ENCODE results near the gene GEMIN7. TPM values are rescaled to one million over a fixed set of nuclear protein-coding genes. Genes with fewer than 3 reads are reported as not detected.

The GEMIN7 gene
- polyA plus RNA-seq, 1 donor (not counting 4 experiments of a cell fraction or from before 2014, with no cell fraction given): 23.7 TPM

- no peak overlapping the region for H3K4me2 ChIP-seq (ENCODE audit: control insufficient read depth, extremely low read depth, insufficient read depth, low read depth, low read length)
- H3K27me3 ChIP-seq (ENCODE audit: control insufficient read depth, extremely low read depth, insufficient read depth, low read length): no peaks in the 10 kb centered on the region
- no peaks in the 10 kb centered on the region for H4K20me1 ChIP-seq (ENCODE audit: control insufficient read depth, extremely low read depth, insufficient read depth, low read length)
- no peak overlapping the region for H3K9ac ChIP-seq (ENCODE audit: control insufficient read depth, extremely low read depth, insufficient read depth, low read length)
- TF ChIP-seq EZH2 (IDR thresholded peaks at IDR 0.05; ENCODE audit: low read length) (no peak), CTCF (optimal IDR thresholded peaks at IDR 0.05 in 1 of 3, IDR thresholded peaks at IDR 0.05 in 1 of 3, conservative IDR thresholded peaks at IDR 0.05 in 1 of 3; ENCODE audit: extremely low read depth in 1 of 3, insufficient read depth in 2 of 3, low read length in 3 of 3) (no peak)
- dilution Hi-C loops (cut with MboI; ENCODE audit: extremely low pct_ligation_motif_present, low sequenced_read_pairs): no loop called here
- no peak overlapping the region for H3K27ac ChIP-seq (ENCODE audit: control insufficient read depth, insufficient read depth, low read length)
- no peaks in the 10 kb centered on the region for H3K4me1 ChIP-seq (ENCODE audit: control insufficient read depth, extremely low read depth, insufficient read depth, low read length)
- no peaks in the 10 kb centered on the region for H3K9me3 ChIP-seq (ENCODE audit: control insufficient read depth, low read depth, low read length)
- H3K4me3 ChIP-seq (ENCODE audit: control insufficient read depth in 2 of 3, extremely low read depth in 1 of 3, insufficient read depth in 2 of 3, low read depth in 1 of 3, low read length in 3 of 3): no peak overlapping the region
- no peak overlapping the region for H2AFZ ChIP-seq (ENCODE audit: control insufficient read depth, low read length)
- H3K9me1 ChIP-seq (ENCODE audit: control insufficient read depth, extremely low read depth, insufficient read depth, low read length): peaks cover 3% of the 10 kb centered on the region
- H3K79me2 ChIP-seq (ENCODE audit: control insufficient read depth, insufficient read depth, low read length): peaks cover 22% of the 10 kb centered on the region
- FAIRE-seq (no peak), DNase-seq (ENCODE audit: low read depth, low spot score) (no peak)
- H3K36me3 ChIP-seq (ENCODE audit: control insufficient read depth in 2 of 2, extremely low read depth in 1 of 2, insufficient read depth in 2 of 2, low read length in 2 of 2): peaks cover 7 to 9% of the 10 kb centered on the region in 2 experiments
Measured at GRCh38 chr19:45136507-45137178, 57.6 kb downstream of the GEMIN7 start.

DNA sequence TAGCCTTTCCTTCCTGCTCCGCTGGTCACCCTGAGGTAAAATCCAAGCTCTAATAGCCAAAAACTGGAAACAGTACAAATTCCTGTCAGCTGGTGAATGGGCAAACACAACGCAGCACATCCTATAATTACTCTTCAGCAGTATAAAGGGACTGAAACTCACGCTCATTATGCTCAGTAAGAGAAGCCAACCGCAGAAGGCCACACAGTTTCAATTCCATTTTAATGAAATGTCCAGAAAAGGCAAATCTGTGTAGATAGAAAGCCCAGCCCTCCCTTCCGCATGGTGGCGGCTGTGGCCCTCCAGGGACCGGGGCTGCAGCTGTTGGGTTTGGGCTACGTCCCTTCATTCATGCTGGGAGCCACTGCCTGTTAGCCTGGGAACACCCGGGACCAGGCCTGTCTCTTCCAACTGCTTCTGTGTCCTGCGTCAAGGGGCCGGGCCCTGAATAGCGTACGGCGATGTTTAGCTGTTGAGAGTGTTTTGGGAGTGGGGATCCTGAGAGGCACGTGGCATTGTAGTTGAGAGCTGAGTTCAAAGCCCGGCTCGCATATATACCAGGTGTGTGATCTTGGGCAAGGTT is 58.2 kb downstream of the GEMIN7 start:
- FAIRE-seq: no peak
- Histone ChIP-seq H3K9me3 (ENCODE audit: control insufficient read depth, low read depth, low read length) (no peaks in the 10 kb centered on the region), H3K9ac (ENCODE audit: control insufficient read depth, extremely low read depth, insufficient read depth, low read length) (no peak overlapping the region), H3K4me1 (ENCODE audit: control insufficient read depth, extremely low read depth, insufficient read depth, low read length) (no peaks in the 10 kb centered on the region), H3K4me2 (ENCODE audit: control insufficient read depth, extremely low read depth, insufficient read depth, low read depth, low read length) (no peak overlapping the region), H4K20me1 (ENCODE audit: control insufficient read depth, extremely low read depth, insufficient read depth, low read length) (no peaks in the 10 kb centered on the region), H3K27ac (ENCODE audit: control insufficient read depth, insufficient read depth, low read length) (no peak overlapping the region), H3K27me3 (ENCODE audit: control insufficient read depth, extremely low read depth, insufficient read depth, low read length) (no peaks in the 10 kb centered on the region), H3K79me2 (ENCODE audit: control insufficient read depth, insufficient read depth, low read length) (peaks cover 19% of the 10 kb centered on the region), H3K36me3 (ENCODE audit: control insufficient read depth in 2 of 2, extremely low read depth in 1 of 2, insufficient read depth in 2 of 2, low read length in 2 of 2) (peaks cover 9 to 10% of the 10 kb centered on the region in 2 experiments), H2AFZ (ENCODE audit: control insufficient read depth, low read length) (no peak overlapping the region), H3K4me3 (ENCODE audit: control insufficient read depth in 2 of 3, extremely low read depth in 1 of 3, insufficient read depth in 2 of 3, low read depth in 1 of 3, low read length in 3 of 3) (no peak overlapping the region), H3K9me1 (ENCODE audit: control insufficient read depth, extremely low read depth, insufficient read depth, low read length) (peaks cover 3% of the 10 kb centered on the region)
- TF ChIP-seq EZH2 (IDR thresholded peaks at IDR 0.05; ENCODE audit: low read length) (no peak), CTCF (optimal IDR thresholded peaks at IDR 0.05 in 1 of 3, IDR thresholded peaks at IDR 0.05 in 1 of 3, conservative IDR thresholded peaks at IDR 0.05 in 1 of 3; ENCODE audit: extremely low read depth in 1 of 3, insufficient read depth in 2 of 3, low read length in 3 of 3) (no peak)
- dilution Hi-C loops (cut with MboI; ENCODE audit: extremely low pct_ligation_motif_present, low sequenced_read_pairs): no loop called here
- DNase-seq (ENCODE audit: low read depth, low spot score): no peak
